Fibroblast of pulmonary artery (primary cell): ENCODE data around the gene INPP4B.

ENCODE experiments used
- DNase-seq: peaks from one replicate; pipeline ENCODE4 v3.0.0-alpha.2; 2010; ENCODE audit warnings: low read depth
- H3K4me3 ChIP-seq: replicated peaks from 2 replicates; pipeline ENCODE4 v1.5.1; 2011; ENCODE audit warnings: low read depth, mild to moderate bottlenecking, control low read depth, low read length, moderate library complexity
- CTCF ChIP-seq: IDR thresholded peaks from 2 replicates; pipeline ENCODE4 v1.5.1; 2011; ENCODE audit warnings: mild to moderate bottlenecking, control low read depth, low read length, inconsistent platforms; ENCODE audit errors: missing control alignments

Gene INPP4B

DNA sequence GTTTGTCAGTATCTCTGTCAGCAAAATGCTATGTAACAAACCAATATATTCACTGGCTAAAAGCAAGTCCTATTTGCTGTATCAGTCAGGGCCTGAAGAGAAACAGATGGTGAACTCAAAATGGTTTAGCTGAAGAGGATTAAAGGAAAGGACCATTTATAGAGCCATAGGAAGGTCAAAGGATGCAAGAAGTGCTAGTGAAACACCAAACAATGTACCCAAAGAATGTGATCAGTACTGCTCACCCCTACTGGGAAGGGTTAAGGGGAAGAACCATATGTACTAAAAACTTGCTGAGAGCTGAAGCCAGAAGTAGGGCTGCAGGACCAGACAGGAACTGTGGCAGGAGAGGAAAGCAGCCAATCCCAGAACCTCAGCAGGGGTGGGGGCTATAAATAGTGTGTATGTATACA is 479.3 kb downstream of the INPP4B start:
- H3K4me3 ChIP-seq: no peak overlapping the region
- DNase-seq: no peak
- TF ChIP-seq CTCF: no peak

DNA sequence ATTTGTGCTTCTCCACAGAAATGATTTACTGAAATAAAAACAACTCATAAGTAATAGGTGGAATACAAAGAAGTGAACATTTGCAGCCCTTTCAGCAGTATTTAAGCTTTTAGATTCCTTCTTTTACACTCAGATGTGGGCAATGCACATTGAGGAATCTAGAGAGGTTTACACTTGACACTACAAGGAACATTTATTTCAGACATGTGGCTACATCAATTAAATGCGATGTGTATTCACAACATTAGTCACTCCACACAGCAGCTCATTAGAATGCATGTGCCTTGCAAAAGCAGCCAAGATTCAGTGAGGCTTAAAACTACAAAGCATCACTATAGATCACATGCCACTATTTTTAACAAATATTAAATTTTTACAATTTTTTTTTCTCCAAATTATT is 480.7 kb downstream of the INPP4B start:
- no peak for TF ChIP-seq CTCF
- H3K4me3 ChIP-seq: no peak overlapping the region
- DNase-seq: no peak

- no peak for TF ChIP-seq CTCF
- DNase-seq: no peak
- no peak overlapping the region for H3K4me3 ChIP-seq
These were observed 482.4 kb downstream of the INPP4B start for GRCh38 chr4:142363686-142364085.

DNA sequence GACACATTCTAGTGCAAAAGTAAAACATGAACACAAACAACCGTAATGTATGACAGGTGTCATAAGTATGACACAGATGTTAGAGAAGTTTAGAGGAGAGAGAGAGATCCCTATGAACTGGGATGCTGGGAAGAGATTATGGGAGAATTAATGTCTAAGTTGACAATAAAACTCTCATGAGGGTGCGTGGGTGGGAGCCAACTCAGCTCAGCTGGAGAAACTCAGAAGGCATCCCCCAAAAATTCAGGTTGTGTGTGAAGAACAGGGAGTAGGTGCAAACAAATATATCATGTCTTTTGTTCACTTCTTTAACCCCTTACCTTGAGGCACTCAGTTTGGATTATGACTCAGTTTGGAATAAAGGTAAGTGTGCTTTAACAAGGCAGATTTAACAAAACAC is 484.1 kb downstream of the INPP4B start:
- no peak for TF ChIP-seq CTCF
- H3K4me3 ChIP-seq: no peak overlapping the region
- no peak for DNase-seq

- no peak for TF ChIP-seq CTCF
- no peak overlapping the region for H3K4me3 ChIP-seq
- DNase-seq: no peak
These were observed 485.4 kb downstream of the INPP4B start for GRCh38 chr4:142360657-142361056.

- TF ChIP-seq CTCF: no peak
- no peak overlapping the region for H3K4me3 ChIP-seq
- DNase-seq: no peak
These were observed 487.4 kb downstream of the INPP4B start for GRCh38 chr4:142358656-142359055.

GRCh38 chr4:142356801-142357200 is 489.3 kb downstream of the INPP4B start:
- no peak for DNase-seq
- TF ChIP-seq CTCF: no peak
- H3K4me3 ChIP-seq: no peak overlapping the region
